K562 (cell line): ENCODE measurements around the gene PACSIN1. TPM values are rescaled to one million over a fixed set of nuclear protein-coding genes. Genes with fewer than 3 reads are reported as not detected.
A peak's percentile ranks its signal among the peaks of the same experiment; 100 is the strongest.

Source experiments
- ATAC-seq: fragments of 200-7000 bp; cut with Tn5 transposase; 3 replicates; pipeline ENCODE4 v1.9.1; 2020; ENCODE audit warnings: moderate library complexity
- BruUV-seq: library from RNA; stranded (reverse); fragments of 400-500 nt; replicated peaks from 2 replicates; lab custom pipeline; 2021; lab: Mats Ljungman, UMichigan
- CTCF ChIA-PET: fragments of 300-600 bp; formaldehyde crosslinking; extraction: SDS; loops from one replicate; lab custom pipeline; 2021; ENCODE audit warnings: low intra/inter-chr PET ratio; lab: Yijun Ruan, JAX
- POLR2A ChIA-PET: fragments of 300-600, 350-650 bp; sonication (Branson Sonifier 250); formaldehyde crosslinking; extraction: SDS; loops from one replicate; lab custom pipeline; 2021; ENCODE audit warnings: antibody characterized with exemption, inconsistent platforms; lab: Yijun Ruan, JAX
- DNase-seq, 4 experiments: peaks; one replicate each; pipeline versions ENCODE4 v3.0.0 to v3.0.0-alpha.2; 2011 to 2018; ENCODE audit warnings: low spot score in 3 of 4, mixed read lengths in 3 of 4; ENCODE audit errors: extremely low read depth in 1 of 4
- FAIRE-seq: peaks from 2 replicates; lab custom pipeline; 2011; peaks lifted over from hg19 to GRCh38; lab: Jason Lieb, UNC
- H2AFZ ChIP-seq: 2 replicates; pipeline ENCODE4 v1.6.0; 2011; ENCODE audit warnings: low read depth, low read length, control low read depth, inconsistent platforms
- H3K27ac ChIP-seq: fragments of 200-600 bp; 3 replicates; pipeline ENCODE4 v1.8.0; 2011; ENCODE audit warnings: low read depth, mild to moderate bottlenecking, control low read depth, inconsistent platforms, low read length, moderate library complexity, mixed read lengths; ENCODE audit errors: extremely low read depth
- H3K27me3 ChIP-seq, 2 experiments: fragments of 300-600 bp in 1 of 2; 2 replicates in 1 of 2; 3 replicates in 1 of 2; pipeline versions ENCODE4 v1.6.0 to v1.8.0; 2011; ENCODE audit warnings: inconsistent platforms in 2 of 2, low read length in 2 of 2, mild to moderate bottlenecking in 1 of 2, mixed read lengths in 1 of 2, moderate library complexity in 1 of 2; ENCODE audit not compliant: control insufficient read depth in 2 of 2, insufficient read depth in 2 of 2
- H3K36me3 ChIP-seq: fragments of 300-600 bp; 3 replicates; pipeline ENCODE4 v1.8.0; 2011; ENCODE audit warnings: mild to moderate bottlenecking, low read length, inconsistent platforms; ENCODE audit not compliant: control insufficient read depth, insufficient read depth
- H3K4me1 ChIP-seq, 2 experiments: fragments of 200-600 bp in 1 of 2; replicated peaks in 1 of 2; 2 replicates in 1 of 2; 3 replicates in 1 of 2; pipeline versions ENCODE4 v1.5.1 to v1.8.0; 2011; ENCODE audit warnings: inconsistent platforms in 2 of 2, low read length in 2 of 2, mild to moderate bottlenecking in 1 of 2, mixed read lengths in 1 of 2, moderate library complexity in 1 of 2; ENCODE audit not compliant: control insufficient read depth in 2 of 2, insufficient read depth in 2 of 2
- H3K4me2 ChIP-seq: 2 replicates; pipeline ENCODE4 v1.6.1; 2011; ENCODE audit warnings: low read length, control low read depth, inconsistent platforms, mixed read lengths; ENCODE audit not compliant: insufficient read depth
- H3K4me3 ChIP-seq: fragments of 200-600 bp; sonication (generic), shearing (Covaris generic); 2 replicates; pipeline ENCODE4 v1.5.1; 2016; ENCODE audit warnings: control low read depth, inconsistent platforms
- H3K79me2 ChIP-seq: fragments of 200-600 bp; 3 replicates; pipeline ENCODE4 v1.8.0; 2011; ENCODE audit warnings: low read length, inconsistent platforms; ENCODE audit not compliant: control insufficient read depth, insufficient read depth
- H3K9ac ChIP-seq, 2 experiments: 2 replicates each; pipeline versions ENCODE4 v1.6.0 to v1.6.1; 2011; ENCODE audit warnings: low read depth in 2 of 2, low read length in 2 of 2, control low read depth in 1 of 2, inconsistent platforms in 1 of 2, mild to moderate bottlenecking in 1 of 2, mixed read lengths in 1 of 2; ENCODE audit not compliant: insufficient read depth in 1 of 2
- H3K9me1 ChIP-seq: one replicate; pipeline ENCODE4 v1.6.0; 2011; ENCODE audit warnings: inconsistent platforms, mild to moderate bottlenecking, low read length, moderate library complexity; ENCODE audit not compliant: control insufficient read depth, insufficient read depth
- H3K9me3 ChIP-seq: replicated peaks from 2 replicates; pipeline ENCODE4 v1.5.1; 2011; ENCODE audit warnings: low read depth, low read length, inconsistent platforms; ENCODE audit not compliant: control insufficient read depth, insufficient read depth
- H4K20me1 ChIP-seq: replicated peaks from 2 replicates; pipeline ENCODE4 v1.6.1; 2011; ENCODE audit warnings: low read length, inconsistent platforms, mixed read lengths; ENCODE audit not compliant: control insufficient read depth, insufficient read depth
- BCL6 ChIP-seq: fragments of 250-450 bp; sonication (Bioruptor Pico); IDR thresholded peaks from 2 replicates; pipeline ENCODE4 v1.4.0; 2020
- CBFB ChIP-seq: sonication (generic); formaldehyde crosslinking; IDR thresholded peaks from 2 replicates; pipeline ENCODE4 v1.4.0; 2020; ENCODE audit warnings: mild to moderate bottlenecking, missing genetic modification reagents
- ETV1 ChIP-seq: fragments of 450-650 bp; conservative IDR thresholded peaks from 2 replicates; pipeline ENCODE4 v1.6.1; 2016; ENCODE audit warnings: missing genetic modification characterization, control low read depth, low read depth, missing compliant biosample characterization
- FOXK1 ChIP-seq: sonication (generic); formaldehyde crosslinking; IDR thresholded peaks from 2 replicates; pipeline ENCODE4 v1.8.0; 2022; ENCODE audit warnings: missing genetic modification reagents, mild to moderate bottlenecking, borderline replicate concordance
- FUS ChIP-seq: fragments of 200-400 bp; formaldehyde crosslinking; optimal IDR thresholded peaks from 2 replicates; pipeline ENCODE3; 2017; ENCODE audit warnings: low read depth, low read length
- GABPB1 ChIP-seq: sonication (generic); formaldehyde crosslinking; IDR thresholded peaks from 2 replicates; pipeline ENCODE4 v1.8.0; 2022; ENCODE audit warnings: mild to moderate bottlenecking, missing genetic modification reagents
- HDAC2 ChIP-seq: fragments of 450-650 bp; IDR thresholded peaks from 2 replicates; pipeline ENCODE4 v1.6.1; 2016; ENCODE audit warnings: mild to moderate bottlenecking
- HMG20A ChIP-seq: fragments of 450-650 bp; formaldehyde crosslinking; conservative IDR thresholded peaks from 2 replicates; pipeline ENCODE4 v1.4.0; 2020; ENCODE audit warnings: mild to moderate bottlenecking, mixed read lengths
- HNRNPL ChIP-seq: fragments of 200-400 bp; formaldehyde crosslinking; IDR thresholded peaks from 2 replicates; pipeline ENCODE4 v1.6.1; 2017; ENCODE audit warnings: low read depth, mild to moderate bottlenecking, low read length
- POLR2G ChIP-seq: fragments of 200-400 bp; formaldehyde crosslinking; IDR thresholded peaks from 2 replicates; pipeline ENCODE4 v1.6.1; 2017; ENCODE audit warnings: low read depth, mild to moderate bottlenecking, antibody characterized with exemption, low read length, moderate library complexity
- SAFB ChIP-seq: fragments of 200-400 bp; formaldehyde crosslinking; IDR thresholded peaks from 2 replicates; pipeline ENCODE4 v1.6.1; 2017; ENCODE audit warnings: low read depth, low read length, borderline replicate concordance
- WHSC1 ChIP-seq: IDR thresholded peaks from one replicate; pipeline ENCODE4 v1.6.1; 2012; ENCODE audit warnings: low read length, control low read depth, inconsistent platforms
- ZNF165 ChIP-seq: fragments of 250-450 bp; sonication (Bioruptor Pico); IDR thresholded peaks from 2 replicates; pipeline ENCODE4 v1.4.0; 2020; ENCODE audit warnings: borderline replicate concordance
- ZNF263 ChIP-seq: sonication (generic); formaldehyde crosslinking; IDR thresholded peaks from 2 replicates; pipeline ENCODE4 v1.8.0; 2022; ENCODE audit warnings: mild to moderate bottlenecking, missing genetic modification reagents, borderline replicate concordance
- ZNF449 ChIP-seq: fragments of 250-450 bp; sonication (Bioruptor Pico); IDR thresholded peaks from 2 replicates; pipeline ENCODE4 v1.8.0; 2022; ENCODE audit warnings: moderate library complexity, mild to moderate bottlenecking, inconsistent platforms
- ZNF699 ChIP-seq: fragments of 250-450 bp; sonication (Bioruptor Pico); IDR thresholded peaks from 2 replicates; pipeline ENCODE4 v1.8.0; 2021; ENCODE audit warnings: mild to moderate bottlenecking, moderate library complexity; ENCODE audit not compliant: insufficient replicate concordance
- ZNF740 ChIP-seq, 3 experiments: fragments of 200-800 bp in 1 of 3; sonication (Bioruptor generic) in 1 of 3; sonication (generic) in 1 of 3; formaldehyde crosslinking in 1 of 3; IDR thresholded peaks; 2 replicates each; pipeline versions ENCODE4 v1.6.1 to v1.8.0; 2016 to 2022; ENCODE audit warnings: mild to moderate bottlenecking in 2 of 3, missing compliant biosample characterization in 2 of 3, missing genetic modification characterization in 2 of 3, missing genetic modification reagents in 1 of 3
- WGBS: fragments of 100-300 bp; shearing (Covaris generic); methylation state at CpG from one replicate; pipeline ENCODE4 v1.1.6; 2016; ENCODE audit warnings: low coverage, mixed read lengths; ENCODE audit not compliant: insufficient coverage; ENCODE audit errors: missing lambda C conversion rate; 5-methylcytosine and 5-hydroxymethylcytosine counted together
- in situ Hi-C: fragments of 300-500 bp; cut with MboI; formaldehyde crosslinking; loops from 4 replicates; pipeline ENCODE4 v1.15.0; 2018; ENCODE audit warnings: inconsistent platforms, mixed read lengths
- intact Hi-C: fragments of 100-400 bp; cut with micrococcal nuclease; formaldehyde crosslinking; loops from 2 replicates; pipeline ENCODE4 v1.14.2; 2022
- polyA plus RNA-seq, 8 experiments: library from polyadenylated mRNA; depleted of rRNA in 4 of 8; stranded (reverse) in 5 of 8; unstranded in 3 of 8; fragments of >200 nt; fragmentation: Nextera tagmentation in 2 of 8; fragmentation: Illumina TruSeq in 1 of 8; extraction: Ambion mirVana in 2 of 8; extraction: Trizol in 1 of 8; gene quantifications; 2 replicates each; pipeline versions ENCODE4 v1.2.1 to v1.2.3, GENCODE V29; 2011 to 2014; ENCODE audit warnings: inconsistent platforms in 1 of 8, missing spikeins in 1 of 8
- total RNA-seq, 7 experiments: library from RNA; depleted of rRNA in 6 of 7; stranded (reverse); fragments of >200 nt in 6 of 7; fragmentation: Illumina TruSeq in 2 of 7; extraction: Trizol in 2 of 7; gene quantifications; 2 replicates each; pipeline versions ENCODE4 v1.2.1 to v1.2.3, GENCODE V29; 2011 to 2021; ENCODE audit warnings: low replicate concordance in 1 of 7

The PACSIN1 gene
- total and polyA plus RNA-seq, 9 of the 15 experiments (the other 6 are each of a cell fraction or from before 2014, with no cell fraction given) = 0.01 to 1.7 (median 0.45) TPM

- TF ChIP-seq ZNF740 (CRISPR knock-in tag; IDR thresholded peaks at IDR 0.05) (0 out of 2 replicates have a peak, but pooled peaks have one; percentile 28), ZNF740 (tag; IDR thresholded peaks at IDR 0.05) (no peak), ZNF263 (CRISPR knock-in tag) (0 out of 2 replicates have a peak, but pooled peaks have one; percentile 44)
Observed at GRCh38 chr6:34425132-34425497, 40.8 kb upstream of the PACSIN1 start (continued).

- intact Hi-C loops (no loop called here), in situ Hi-C loops (no loop called here)
- H3K9ac ChIP-seq = peak within 1 kb of the TSS; percentile 95 to 100
- peaks cover 2% of the 10 kb centered on the region; the same call in 1 of the 2 replicates for H3K9me3 ChIP-seq
- peaks cover 10 to 20% of the 10 kb centered on the region in 2 experiments; a peak in 4 of 5 replicates for H3K4me1 ChIP-seq
- H2AFZ ChIP-seq = peak within 1 kb of the TSS; percentile 97
- peak within 1 kb of the TSS; percentile 100 for H3K4me2 ChIP-seq
- peaks cover 52% of the 10 kb centered on the region for H3K79me2 ChIP-seq
- CTCF ChIA-PET = interaction anchor here (0.7 kb wide), 2 partner anchors 93 to 271 kb away, joined by 4 to 6 read pairs; no protein-coding TSS in a partner anchor
- ATAC-seq (peak; percentile 94), DNase-seq (peak; percentile 99 to 100 (median 100)), FAIRE-seq (peak; percentile 88)
- peaks cover 47% of the 10 kb centered on the region for H3K36me3 ChIP-seq
- peak within 1 kb of the TSS; percentile 81 for H3K27ac ChIP-seq
- POLR2A ChIA-PET = interaction anchor here (0.6 to 4.6 kb wide), 31 partner anchors 10 to 724 kb away, joined by 3 to 65 read pairs (median 4); partner anchors contain the start of genes ANKS1A, HMGA1 and SMIM29
- TSS peak; percentile 73 for BruUV-seq
- peak within 1 kb of the TSS; percentile 65 for H3K4me3 ChIP-seq
- WGBS = 1% methylated on average over 51 of the region's 58 CpGs
- 0 out of 2 replicates have a peak, but pooled peaks cover 7% of the 10 kb centered on the region for H4K20me1 ChIP-seq
- no peaks in the 10 kb centered on the region for H3K9me1 ChIP-seq
- no peaks in the 10 kb centered on the region for H3K27me3 ChIP-seq
- peak; percentile 39; the same call in 1 of the 2 replicates for TF ChIP-seq FOXK1 (CRISPR knock-in tag)
- no peak for TF ChIP-seq SAFB
- TF ChIP-seq ZNF699 = no peak
- TF ChIP-seq WHSC1 = no peak
- TF ChIP-seq FUS = no peak
- TF ChIP-seq ETV1 (tag) = peak; percentile 68
- TF ChIP-seq BCL6 (CRISPR knock-in tag) = no peak
- no peak for TF ChIP-seq HNRNPL
- peak; percentile 97 for TF ChIP-seq POLR2G
- peak; percentile 67; the same call in 1 of the 2 replicates for TF ChIP-seq HDAC2
- no peak for TF ChIP-seq ZNF165
- no peak for TF ChIP-seq ZNF449 (CRISPR knock-in tag)
- TF ChIP-seq HMG20A (CRISPR knock-in tag) = no peak
- no peak for TF ChIP-seq CBFB (CRISPR knock-in tag)
- peak; percentile 76; the same call in 1 of the 2 replicates for TF ChIP-seq GABPB1 (CRISPR knock-in tag)
Observed at GRCh38 chr6:34425498-34426410, 40.1 kb upstream of the PACSIN1 start, which contains the start of gene RPS10. RPS10 (minus strand) TSS chr6:34426069; CDS start chr6:34425221, 848 bp downstream.
